ENCODE measurements around the gene PTPN3. TPM values are rescaled to one million over a fixed set of nuclear protein-coding genes. Genes with fewer than 3 reads are reported as not detected.

PTPN3 gene
- total RNA-seq, 2 experiments from 2014 or later, result not detected

- no peak overlapping the region for H3K4me2 ChIP-seq (ENCODE audit: low read length)
- no peaks in the 10 kb centered on the region for H3K79me2 ChIP-seq (ENCODE audit: insufficient read depth, low read depth, low read length)
- H3K9me3 ChIP-seq (ENCODE audit: low read length), result no peaks in the 10 kb centered on the region
- H3K36me3 ChIP-seq (ENCODE audit: insufficient read depth, low read length), result no peaks in the 10 kb centered on the region
- H2AFZ ChIP-seq (ENCODE audit: low read length), result no peak overlapping the region
- intact Hi-C loops (cut with micrococcal nuclease; ENCODE audit: unreplicated experiment), result loop anchor here (10.0 kb wide), 1 partner anchor 1778 kb away; no protein-coding TSS in a partner anchor
- no peaks in the 10 kb centered on the region for H3K9me2 ChIP-seq (ENCODE audit: insufficient read depth, low read length)
- ChIA-PET CTCF (ENCODE audit: unreplicated experiment) (no interaction called here), POLR2A (no interaction called here)
- H3K27ac ChIP-seq (ENCODE audit: low read depth, low read length, poor library complexity, severe bottlenecking), result no peak overlapping the region
- BruUV-seq (replicated peaks), result no TSS peak
- no peaks in the 10 kb centered on the region for H4K20me1 ChIP-seq (ENCODE audit: insufficient read depth, low read length)
- H3K4me1 ChIP-seq (ENCODE audit: insufficient read depth, low read length, poor library complexity, severe bottlenecking), result no peaks in the 10 kb centered on the region
- H3K4me3 ChIP-seq (ENCODE audit: low read depth, low read length, poor library complexity, severe bottlenecking), result no peak overlapping the region
- no peak for DNase-seq (ENCODE audit: low spot score)
- TF ChIP-seq EZH2phosphoT487 (IDR thresholded peaks at IDR 0.05; ENCODE audit: borderline replicate concordance, low read depth, low read length) (no peak), CTCF (conservative IDR thresholded peaks at IDR 0.05; ENCODE audit: low read length) (no peak)
These were observed 41.3 kb downstream of the PTPN3 start for GRCh38 chr9:109456811-109457210.

- no TSS peak for BruUV-seq (replicated peaks)
- DNase-seq (ENCODE audit: low spot score), result no peak
- CTCF ChIA-PET (ENCODE audit: unreplicated experiment), result no interaction called here
These were observed 42.2 kb downstream of the PTPN3 start for GRCh38 chr9:109455861-109456260.

More at GRCh38 chr9:109455861-109456260, 42.2 kb downstream of the PTPN3 start:
- H3K4me1 ChIP-seq (ENCODE audit: insufficient read depth, low read length, poor library complexity, severe bottlenecking), result no peaks in the 10 kb centered on the region
- H3K36me3 ChIP-seq (ENCODE audit: insufficient read depth, low read length), result no peaks in the 10 kb centered on the region
- no peak overlapping the region for H3K4me3 ChIP-seq (ENCODE audit: low read depth, low read length, poor library complexity, severe bottlenecking)
- H2AFZ ChIP-seq (ENCODE audit: low read length), result no peak overlapping the region
- no peak overlapping the region for H3K27ac ChIP-seq (ENCODE audit: low read depth, low read length, poor library complexity, severe bottlenecking)
- no peaks in the 10 kb centered on the region for H4K20me1 ChIP-seq (ENCODE audit: insufficient read depth, low read length)
- H3K9me2 ChIP-seq (ENCODE audit: insufficient read depth, low read length), result no peaks in the 10 kb centered on the region
- POLR2A ChIA-PET, result no interaction called here
- intact Hi-C loops (cut with micrococcal nuclease; ENCODE audit: unreplicated experiment), result loop anchor here (10.0 kb wide), 1 partner anchor 1779 kb away; no protein-coding TSS in a partner anchor
- no peak overlapping the region for H3K4me2 ChIP-seq (ENCODE audit: low read length)
- no peaks in the 10 kb centered on the region for H3K9me3 ChIP-seq (ENCODE audit: low read length)
- no peak for TF ChIP-seq EZH2phosphoT487 (IDR thresholded peaks at IDR 0.05; ENCODE audit: borderline replicate concordance, low read depth, low read length)
- TF ChIP-seq CTCF (conservative IDR thresholded peaks at IDR 0.05; ENCODE audit: low read length), result peak; percentile 43
- no peaks in the 10 kb centered on the region for H3K79me2 ChIP-seq (ENCODE audit: insufficient read depth, low read depth, low read length)
